ENCODE data around the gene PLSCR1.

Gene PLSCR1

DNA sequence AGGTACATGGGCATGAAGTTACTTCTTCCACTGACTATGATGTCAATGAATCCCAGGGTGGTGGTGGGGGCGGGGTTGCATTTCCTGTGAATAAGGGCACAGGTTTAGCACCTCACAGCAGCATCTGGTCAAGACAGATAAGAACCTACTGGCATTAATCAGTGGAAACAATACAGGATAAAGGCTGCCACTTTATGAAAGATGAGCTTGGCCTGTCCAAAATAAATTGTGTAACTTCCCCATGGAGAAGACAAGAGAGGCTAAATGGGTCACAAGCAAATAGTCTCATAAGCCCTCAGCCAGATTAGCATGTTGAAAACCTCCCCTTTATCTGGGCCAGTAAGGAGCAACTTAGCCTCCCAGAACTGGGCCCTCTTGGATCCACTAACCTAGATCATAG is 47.7 kb downstream of the PLSCR1 start:
- TF ChIP-seq POLR2AphosphoS5 (IDR thresholded peaks at IDR 0.05; ENCODE audit: low read depth) (no peak), CTCF (IDR thresholded peaks at IDR 0.05; ENCODE audit: insufficient read depth, low read length) (no peak), GABPA (IDR thresholded peaks at IDR 0.05; ENCODE audit: low read depth) (no peak)
- Histone ChIP-seq H3K4me3 (replicated peaks; ENCODE audit: insufficient read depth, low read length) (no peak overlapping the region), H3K27ac (replicated peaks) (no peak overlapping the region), H3K27me3 (ENCODE audit: insufficient read depth, poor library complexity, severe bottlenecking) (no peaks in the 10 kb centered on the region)
- DNase-seq (ENCODE audit: low read depth in 1 of 2, low spot score in 1 of 2) = no peak

- no peaks in the 10 kb centered on the region for H3K27me3 ChIP-seq (ENCODE audit: insufficient read depth, poor library complexity, severe bottlenecking)
- DNase-seq (ENCODE audit: low read depth in 1 of 2, low spot score in 1 of 2) = no peak
- H3K27ac ChIP-seq (replicated peaks) = no peak overlapping the region
- H3K4me3 ChIP-seq (replicated peaks; ENCODE audit: insufficient read depth, low read length) = no peak overlapping the region
- TF ChIP-seq SPI1 (IDR thresholded peaks at IDR 0.05; ENCODE audit: borderline replicate concordance, low read depth) (no peak), REST (IDR thresholded peaks at IDR 0.05; ENCODE audit: insufficient replicate concordance, low read depth) (no peak), CTCF (IDR thresholded peaks at IDR 0.05; ENCODE audit: insufficient read depth, low read length) (no peak), POLR2AphosphoS5 (IDR thresholded peaks at IDR 0.05; ENCODE audit: low read depth) (no peak), GABPA (IDR thresholded peaks at IDR 0.05; ENCODE audit: low read depth) (no peak)
Observed at GRCh38 chr3:146496251-146496650, 48.2 kb downstream of the PLSCR1 start.

GRCh38 chr3:146493761-146494160 is 50.6 kb downstream of the PLSCR1 start:
- no peak for TF ChIP-seq CTCF (IDR thresholded peaks at IDR 0.05; ENCODE audit: insufficient read depth, low read length)
- TF ChIP-seq SPI1 (IDR thresholded peaks at IDR 0.05; ENCODE audit: borderline replicate concordance, low read depth) = no peak
- TF ChIP-seq POLR2AphosphoS5 (IDR thresholded peaks at IDR 0.05; ENCODE audit: low read depth) = no peak
- no peak for TF ChIP-seq GABPA (IDR thresholded peaks at IDR 0.05; ENCODE audit: low read depth)
- TF ChIP-seq REST (IDR thresholded peaks at IDR 0.05; ENCODE audit: insufficient replicate concordance, low read depth) = no peak
- Histone ChIP-seq H3K27ac (replicated peaks) (no peak overlapping the region), H3K27me3 (ENCODE audit: insufficient read depth, poor library complexity, severe bottlenecking) (no peaks in the 10 kb centered on the region), H3K4me3 (replicated peaks; ENCODE audit: insufficient read depth, low read length) (no peak overlapping the region)
- DNase-seq (ENCODE audit: low read depth in 1 of 2, low spot score in 1 of 2) = no peak

- Histone ChIP-seq H3K27ac (replicated peaks) (no peak overlapping the region), H3K4me3 (replicated peaks; ENCODE audit: insufficient read depth, low read length) (no peak overlapping the region), H3K27me3 (ENCODE audit: insufficient read depth, poor library complexity, severe bottlenecking) (no peaks in the 10 kb centered on the region)
- no peak for TF ChIP-seq REST (IDR thresholded peaks at IDR 0.05; ENCODE audit: insufficient replicate concordance, low read depth)
- no peak for TF ChIP-seq GABPA (IDR thresholded peaks at IDR 0.05; ENCODE audit: low read depth)
- TF ChIP-seq CTCF (IDR thresholded peaks at IDR 0.05; ENCODE audit: insufficient read depth, low read length) = no peak
- no peak for TF ChIP-seq POLR2AphosphoS5 (IDR thresholded peaks at IDR 0.05; ENCODE audit: low read depth)
- DNase-seq (ENCODE audit: low read depth in 1 of 2, low spot score in 1 of 2) = no peak
Observed at GRCh38 chr3:146493221-146493620, 51.2 kb downstream of the PLSCR1 start.

All from HL-60 (cell line).